ENCODE results near the gene GAB2.

GAB2 gene

GRCh38 chr11:78217650-78218541, 199.7 kb downstream of the GAB2 start:
- DNase-seq = no peak

DNA sequence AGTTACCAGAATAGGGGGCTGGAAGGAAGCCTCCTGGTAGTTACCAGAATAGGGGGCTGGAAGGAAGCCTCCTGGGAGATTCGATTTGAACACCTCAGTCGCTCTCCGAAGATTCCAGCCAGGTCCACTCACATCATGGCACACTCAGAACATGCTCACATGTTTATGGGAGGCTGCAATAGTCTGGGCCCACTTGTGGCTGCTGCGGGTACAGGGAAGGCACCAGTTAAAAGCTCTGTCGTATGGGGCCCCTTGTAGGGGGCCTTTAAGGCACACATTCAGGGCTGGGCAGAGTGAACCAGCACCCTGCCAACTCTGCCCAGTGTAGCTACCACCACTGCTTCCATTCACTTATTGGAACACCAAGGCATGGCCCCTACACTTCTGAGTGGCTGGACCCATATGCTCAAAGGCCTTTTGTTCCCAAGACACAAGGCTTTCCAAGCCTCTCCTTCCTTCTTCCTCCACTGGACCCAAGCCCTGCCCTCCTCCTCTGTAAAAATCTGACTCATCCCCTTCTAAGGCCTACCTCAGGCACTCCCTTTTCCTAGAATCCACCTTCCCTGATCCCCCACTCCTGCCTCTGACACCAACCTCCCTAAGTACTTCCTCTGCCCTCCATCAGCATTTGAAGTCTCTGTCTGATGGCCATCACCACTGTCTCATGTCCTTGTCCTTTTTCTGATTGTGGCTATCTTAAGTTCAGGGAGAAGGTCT, 200.9 kb downstream of the GAB2 start:
- DNase-seq = no peak

- DNase-seq = no peak
Observed at GRCh38 chr11:78216021-78216420, 201.6 kb downstream of the GAB2 start.

DNA sequence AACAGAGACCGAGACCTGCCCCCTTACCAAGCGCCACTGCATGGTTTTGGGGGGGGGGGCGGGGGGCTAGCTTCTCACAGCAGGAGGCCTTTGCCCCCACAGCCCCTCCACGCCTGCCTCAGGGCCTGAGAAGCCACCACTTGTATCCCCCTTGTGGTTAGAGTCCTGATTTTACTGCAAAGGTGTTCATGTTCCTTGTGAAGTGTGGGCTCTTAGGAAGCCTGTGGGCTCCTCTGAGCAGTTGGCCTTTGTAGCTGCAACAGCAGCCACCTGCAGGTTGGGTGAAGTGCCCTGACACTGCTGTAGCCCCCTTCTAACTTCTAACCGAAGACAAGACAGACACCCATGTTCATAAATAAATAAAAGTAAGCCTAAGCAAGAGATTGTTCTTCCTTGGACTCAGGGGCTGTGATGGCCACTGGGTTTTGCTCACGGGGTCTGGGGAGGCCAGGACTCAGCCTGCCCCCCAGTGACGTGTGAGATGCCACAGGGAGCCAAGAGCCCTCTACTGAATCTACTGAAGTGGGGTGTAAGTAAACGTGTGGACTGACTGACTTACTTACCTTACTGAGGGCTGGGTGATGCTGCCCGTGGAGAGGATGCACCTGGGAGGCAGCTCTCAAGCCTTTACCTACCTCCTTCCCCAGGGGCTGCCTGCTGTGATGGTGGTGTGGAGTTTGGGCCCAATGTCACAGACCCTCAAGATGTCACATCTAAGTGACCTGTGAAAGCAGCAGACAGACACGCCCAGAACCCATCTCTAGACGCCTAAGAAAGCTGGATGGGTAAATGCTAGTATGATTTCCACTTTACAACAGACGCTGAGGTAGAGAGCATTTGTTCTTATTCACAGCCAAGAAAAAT, 203.1 kb downstream of the GAB2 start:
- no peak for DNase-seq

GRCh38 chr11:78213526-78214330, 203.9 kb downstream of the GAB2 start:
- DNase-seq = no peak

DNA sequence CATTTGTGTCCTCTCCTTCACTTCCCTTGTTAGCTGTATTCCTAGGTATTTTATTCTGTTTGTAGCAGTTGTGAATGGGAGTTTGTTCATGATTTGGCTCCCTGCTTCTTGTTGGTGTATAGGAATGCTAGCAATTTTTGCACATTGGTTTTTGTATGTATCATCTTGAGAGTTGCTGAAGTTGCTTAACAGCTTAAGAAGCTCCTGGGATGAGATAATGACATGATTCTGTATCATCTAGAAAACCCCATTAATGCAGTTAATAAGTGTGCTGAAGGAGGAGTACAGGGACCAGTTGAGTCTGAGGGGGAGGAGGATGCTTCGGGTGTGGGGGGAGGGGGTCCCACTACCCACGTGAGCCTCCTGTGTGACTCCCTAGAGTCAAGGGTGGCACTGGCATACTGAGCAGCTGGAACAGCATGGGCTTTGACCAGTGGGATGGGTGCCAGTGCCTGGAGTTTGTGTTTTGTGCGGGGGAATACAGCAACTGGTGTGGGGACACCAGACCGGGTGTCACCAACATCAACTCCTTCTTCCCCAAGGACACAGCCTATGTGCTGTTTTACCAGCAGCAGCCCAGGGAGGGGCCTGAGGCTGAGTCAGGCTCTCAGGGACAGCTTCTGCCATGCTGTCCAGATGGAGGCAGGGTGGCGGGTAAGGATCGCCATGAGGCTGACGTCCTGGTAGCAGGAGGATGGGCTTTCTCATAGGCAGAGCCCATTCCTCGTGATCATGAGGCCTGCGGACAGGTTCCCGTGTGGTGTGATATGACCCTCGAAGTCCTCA, 204.8 kb downstream of the GAB2 start:
- DNase-seq = no peak

GRCh38 chr11:78211565-78211964, 206.1 kb downstream of the GAB2 start:
- DNase-seq = no peak

DNA sequence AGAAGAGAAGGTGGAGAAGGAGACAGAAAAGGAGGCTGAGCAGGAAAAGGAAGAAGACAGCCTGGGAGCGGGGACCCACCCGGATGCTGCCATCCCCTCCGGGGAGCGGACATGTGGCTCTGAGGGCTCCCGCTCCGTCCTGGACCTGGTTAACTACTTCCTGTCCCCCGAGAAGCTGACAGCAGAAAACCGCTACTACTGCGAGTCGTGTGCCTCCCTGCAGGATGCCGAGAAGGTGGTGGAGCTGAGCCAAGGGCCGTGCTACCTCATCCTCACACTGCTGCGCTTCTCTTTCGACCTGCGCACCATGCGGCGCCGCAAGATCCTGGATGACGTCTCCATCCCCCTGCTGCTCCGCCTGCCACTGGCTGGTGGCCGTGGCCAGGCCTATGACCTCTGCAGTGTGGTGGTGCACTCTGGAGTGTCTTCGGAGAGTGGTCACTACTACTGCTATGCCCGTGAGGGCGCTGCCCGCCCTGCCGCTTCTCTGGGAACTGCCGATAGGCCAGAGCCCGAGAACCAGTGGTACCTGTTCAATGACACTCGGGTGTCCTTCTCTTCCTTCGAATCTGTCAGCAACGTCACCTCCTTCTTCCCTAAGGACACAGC, 207.5 kb downstream of the GAB2 start:
- DNase-seq = no peak

- DNase-seq = no peak
Observed at GRCh38 chr11:78209478-78209877, 208.1 kb downstream of the GAB2 start.

- DNase-seq = no peak
Observed at GRCh38 chr11:78208257-78209165, 209.1 kb downstream of the GAB2 start.

DNA sequence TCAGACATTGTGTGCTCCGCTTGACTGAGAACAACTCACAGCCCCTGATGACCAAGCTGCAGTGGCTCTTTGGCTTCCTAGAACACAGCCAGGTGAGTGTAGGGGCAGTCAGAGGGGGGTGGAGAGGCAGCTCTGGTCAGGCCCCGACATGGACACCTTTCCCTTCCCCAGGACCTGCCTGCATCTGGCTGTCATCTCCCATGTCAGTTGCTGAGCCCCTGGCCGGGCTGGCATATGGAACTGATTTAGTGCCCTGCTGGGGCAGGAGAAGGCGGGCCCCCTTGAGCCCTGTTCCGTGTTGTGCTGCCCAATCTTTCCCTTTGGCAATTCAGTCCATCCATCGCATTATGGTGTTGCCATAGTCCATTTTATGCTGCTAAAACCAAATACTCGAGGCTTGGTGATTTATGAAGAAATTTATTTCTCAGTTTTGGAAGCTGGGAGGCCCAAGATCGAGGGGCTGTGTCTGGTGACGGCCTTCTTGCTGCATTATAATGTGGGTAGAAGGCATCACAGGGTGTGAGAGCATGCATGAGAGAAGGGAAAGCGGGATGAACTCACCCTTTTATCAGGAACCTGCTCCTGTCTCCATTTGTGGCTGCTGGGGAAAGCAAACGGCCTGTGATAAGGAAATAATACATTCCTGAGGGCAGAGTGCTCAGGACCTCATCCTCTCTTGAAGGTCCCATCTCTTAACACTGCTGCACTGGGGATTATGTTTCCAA, 209.9 kb downstream of the GAB2 start:
- DNase-seq = no peak

DNA sequence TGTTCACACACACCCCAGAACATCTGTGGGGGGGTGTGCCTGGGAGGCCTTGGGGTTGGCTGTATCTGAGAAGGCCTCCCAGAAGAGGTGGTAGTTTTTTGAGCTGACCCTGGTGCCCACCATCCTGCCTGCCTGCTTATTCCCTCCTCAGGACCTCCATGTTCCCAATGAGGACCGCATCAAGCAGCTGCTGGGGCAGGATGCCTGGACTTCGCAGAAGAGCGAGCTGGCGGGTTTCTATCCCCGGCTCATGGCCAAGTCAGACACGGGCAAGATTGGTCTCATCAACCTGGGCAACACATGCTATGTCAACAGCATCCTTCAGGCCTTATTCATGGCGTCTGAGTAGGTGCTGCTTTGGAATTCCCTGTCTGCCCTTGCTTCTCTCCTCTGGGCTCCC, 211.9 kb downstream of the GAB2 start:
- DNase-seq = no peak

- no peak for DNase-seq
Observed at GRCh38 chr11:78205256-78205655, 212.4 kb downstream of the GAB2 start.

- no peak for DNase-seq
Observed at GRCh38 chr11:78203184-78203583, 214.4 kb downstream of the GAB2 start.

- no peak for DNase-seq
Observed at GRCh38 chr11:78202733-78203167, 214.9 kb downstream of the GAB2 start.

- DNase-seq = no peak
Observed at GRCh38 chr11:78201096-78201818, 216.4 kb downstream of the GAB2 start.

DNA sequence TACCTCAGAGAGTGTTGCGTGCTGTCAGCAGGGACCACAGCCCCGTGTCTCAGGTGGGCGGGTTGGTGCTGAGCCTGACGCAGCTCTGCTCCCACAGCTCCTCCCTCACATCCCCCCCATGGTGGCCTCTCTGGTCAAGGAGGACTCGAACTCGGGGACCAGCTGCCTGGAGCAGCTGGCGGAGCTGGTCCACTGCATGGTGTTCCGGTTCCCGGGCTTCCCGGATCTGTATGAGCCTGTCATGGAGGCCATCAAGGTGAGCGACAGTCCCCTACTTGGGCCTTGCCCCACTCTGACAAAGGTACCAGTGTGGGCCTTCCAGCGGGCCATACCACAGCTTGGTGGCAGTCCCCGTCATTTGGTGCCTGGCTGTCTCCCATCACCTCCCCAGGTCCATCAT, 217.1 kb downstream of the GAB2 start:
- DNase-seq = no peak

DNA sequence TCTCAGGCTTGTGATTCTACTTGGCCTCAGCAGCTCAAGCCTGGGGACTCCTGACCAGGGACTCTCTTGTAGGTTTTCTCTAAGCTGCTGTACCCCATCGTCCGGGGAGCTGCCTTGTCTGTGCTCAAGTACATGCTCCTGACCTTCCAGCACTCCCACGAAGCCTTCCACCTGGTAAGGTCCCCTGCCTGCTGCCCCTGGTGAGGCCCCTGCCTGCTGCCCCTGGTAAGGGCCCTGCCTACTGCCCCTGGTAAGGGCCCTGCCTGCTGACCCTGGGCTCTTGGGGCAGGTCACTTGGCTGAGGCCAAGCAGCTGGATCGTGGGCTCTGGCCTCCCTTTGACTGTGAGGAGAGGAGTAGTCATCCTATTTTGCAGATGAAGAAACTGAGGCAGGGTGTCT, 217.6 kb downstream of the GAB2 start:
- DNase-seq = no peak

- DNase-seq = no peak
Observed at GRCh38 chr11:78199653-78200015, 218.0 kb downstream of the GAB2 start.
